Fibroblast of lung (primary cell): ENCODE measurements around the gene EYA3. TPM values are rescaled to one million over a fixed set of nuclear protein-coding genes. Genes with fewer than 3 reads are reported as not detected.

ENCODE experiments used
- DNase-seq, 2 donors: peaks; one replicate each; pipeline versions ENCODE4 v3.0.0 to v3.0.0-alpha.2; 2010; ENCODE audit warnings: low read depth in 2 of 2
- H2AFZ ChIP-seq: 2 replicates; pipeline ENCODE4 v1.5.1; 2012; ENCODE audit warnings: low read length, control low read depth, inconsistent platforms
- H3K27ac ChIP-seq: 2 replicates; pipeline ENCODE4 v1.5.1; 2011; ENCODE audit warnings: low read length, control low read depth; ENCODE audit not compliant: insufficient read depth
- H3K27me3 ChIP-seq: 2 replicates; pipeline ENCODE4 v1.5.1; 2011; ENCODE audit warnings: mild to moderate bottlenecking, low read length; ENCODE audit not compliant: control insufficient read depth, insufficient read depth
- H3K36me3 ChIP-seq: 2 replicates; pipeline ENCODE4 v1.5.1; 2011; ENCODE audit warnings: low read length; ENCODE audit not compliant: control insufficient read depth, insufficient read depth
- H3K4me1 ChIP-seq: 2 replicates; pipeline ENCODE4 v1.5.1; 2011; ENCODE audit warnings: low read length; ENCODE audit not compliant: control insufficient read depth, insufficient read depth; ENCODE audit errors: extremely low read depth
- H3K4me2 ChIP-seq: 2 replicates; pipeline ENCODE4 v1.5.1; 2011; ENCODE audit warnings: low read length, control low read depth; ENCODE audit not compliant: insufficient read depth; ENCODE audit errors: extremely low read depth
- H3K4me3 ChIP-seq, 4 experiments: fragments of 200-600 bp in 1 of 4; sonication (generic) in 1 of 4; replicated peaks in 1 of 4; 2 replicates each; pipeline ENCODE4 v1.5.1; 2011 to 2016; ENCODE audit warnings: low read length in 4 of 4, low read depth in 3 of 4, mild to moderate bottlenecking in 3 of 4, control low read depth in 2 of 4, inconsistent platforms in 1 of 4, mixed read lengths in 1 of 4; ENCODE audit not compliant: insufficient read depth in 1 of 4; ENCODE audit errors: control extremely low read depth in 1 of 4
- H3K79me2 ChIP-seq: 2 replicates; pipeline ENCODE4 v1.5.1; 2012; ENCODE audit warnings: mild to moderate bottlenecking, low read length, inconsistent platforms; ENCODE audit not compliant: control insufficient read depth, insufficient read depth
- H3K9ac ChIP-seq: 2 replicates; pipeline ENCODE4 v1.5.1; 2011; ENCODE audit warnings: mild to moderate bottlenecking, low read length, control low read depth; ENCODE audit not compliant: insufficient read depth
- H3K9me3 ChIP-seq: 2 replicates; pipeline ENCODE4 v1.5.1; 2012; ENCODE audit warnings: low read depth, low read length; ENCODE audit not compliant: control insufficient read depth, insufficient read depth
- H4K20me1 ChIP-seq: 2 replicates; pipeline ENCODE4 v1.5.1; 2011; ENCODE audit warnings: low read length; ENCODE audit not compliant: control insufficient read depth, insufficient read depth; ENCODE audit errors: extremely low read depth
- CTCF ChIP-seq, 2 donors: IDR thresholded peaks in 1 of 2; conservative IDR thresholded peaks in 1 of 2; 1 replicate in 1 of 2; 2 replicates in 1 of 2; pipeline ENCODE4 v1.5.1; 2011 to 2012; ENCODE audit warnings: low read length in 2 of 2, control low read depth in 1 of 2, inconsistent platforms in 1 of 2, low read depth in 1 of 2, mild to moderate bottlenecking in 1 of 2
- EZH2 ChIP-seq: IDR thresholded peaks from 2 replicates; pipeline ENCODE4 v1.5.1; 2012; ENCODE audit warnings: low read length, control low read depth, mild to moderate bottlenecking; ENCODE audit errors: missing control alignments
- polyA plus RNA-seq, 2 donors: library from polyadenylated mRNA; depleted of rRNA in 1 of 2; stranded (reverse) in 1 of 2; unstranded in 1 of 2; fragments of >200 nt; gene quantifications; 2 replicates each; pipeline ENCODE4 v1.2.1, GENCODE V29; 2011 to 2012; ENCODE audit warnings: missing spikeins in 1 of 2
- total RNA-seq: library from RNA; depleted of rRNA; stranded (reverse); fragments of >200 nt; gene quantifications from 2 replicates; pipeline ENCODE4 v1.2.1, GENCODE V29; 2014

EYA3 gene
- total and polyA plus RNA-seq, 2 donors (not counting 1 experiment from before 2014, with no cell fraction given) = 11.2 to 17.5 TPM

GRCh38 chr1:28073867-28074266, 14.5 kb downstream of the EYA3 start:
- no peaks in the 10 kb centered on the region for H3K9me3 ChIP-seq
- no peaks in the 10 kb centered on the region for H3K36me3 ChIP-seq
- H3K4me2 ChIP-seq = no peak overlapping the region
- no peaks in the 10 kb centered on the region for H3K27me3 ChIP-seq
- DNase-seq = no peak
- no peak overlapping the region for H2AFZ ChIP-seq
- peaks cover 24% of the 10 kb centered on the region for H3K79me2 ChIP-seq
- no peak overlapping the region for H3K9ac ChIP-seq
- no peaks in the 10 kb centered on the region for H4K20me1 ChIP-seq
- TF ChIP-seq EZH2 (no peak), CTCF (conservative IDR thresholded peaks at IDR 0.05 in 1 of 2, IDR thresholded peaks at IDR 0.05 in 1 of 2; ENCODE audit: low read depth in 1 of 2, low read length in 2 of 2) (no peak)
- H3K27ac ChIP-seq = no peak overlapping the region
- H3K4me1 ChIP-seq = peaks cover 4% of the 10 kb centered on the region
- no peak overlapping the region for H3K4me3 ChIP-seq

- Histone ChIP-seq H3K27ac (no peak overlapping the region), H3K27me3 (no peaks in the 10 kb centered on the region), H3K4me3 (no peak overlapping the region), H3K4me2 (no peak overlapping the region), H3K36me3 (no peaks in the 10 kb centered on the region), H3K9ac (no peak overlapping the region), H2AFZ (no peak overlapping the region), H3K4me1 (peaks cover 4% of the 10 kb centered on the region), H3K79me2 (peaks cover 16% of the 10 kb centered on the region), H4K20me1 (no peaks in the 10 kb centered on the region), H3K9me3 (no peaks in the 10 kb centered on the region)
- no peak for DNase-seq
- TF ChIP-seq CTCF (conservative IDR thresholded peaks at IDR 0.05 in 1 of 2, IDR thresholded peaks at IDR 0.05 in 1 of 2; ENCODE audit: low read depth in 1 of 2, low read length in 2 of 2) (no peak), EZH2 (no peak)
Observed at GRCh38 chr1:28071813-28072212, 16.6 kb downstream of the EYA3 start.

- Histone ChIP-seq H3K79me2 (peaks cover 16% of the 10 kb centered on the region), H3K27ac (no peak overlapping the region), H3K9me3 (no peaks in the 10 kb centered on the region), H4K20me1 (no peaks in the 10 kb centered on the region), H3K4me2 (no peak overlapping the region), H3K36me3 (no peaks in the 10 kb centered on the region), H3K9ac (no peak overlapping the region), H3K4me1 (peaks cover 3% of the 10 kb centered on the region), H3K27me3 (no peaks in the 10 kb centered on the region), H2AFZ (no peak overlapping the region), H3K4me3 (no peak overlapping the region)
- DNase-seq = no peak
- no peak for TF ChIP-seq CTCF (conservative IDR thresholded peaks at IDR 0.05 in 1 of 2, IDR thresholded peaks at IDR 0.05 in 1 of 2; ENCODE audit: low read depth in 1 of 2, low read length in 2 of 2)
- no peak for TF ChIP-seq EZH2
Observed at GRCh38 chr1:28070725-28071593, 17.5 kb downstream of the EYA3 start.
